GM19351 (cell line): ENCODE measurements around the gene STK24.

Experiments used
- ATAC-seq: cut with Tn5 transposase; IDR thresholded peaks from one replicate; pipeline ENCODE4 v1.9.1; 2021; ENCODE audit warnings: mild to moderate bottlenecking, moderate library complexity; ENCODE audit not compliant: unreplicated experiment

The STK24 gene

GRCh38 chr13:98494769-98495168, 82.1 kb downstream of the STK24 start:
- ATAC-seq, result no peak

- ATAC-seq, result no peak
Observed at GRCh38 chr13:98493042-98493712, 83.7 kb downstream of the STK24 start.

DNA sequence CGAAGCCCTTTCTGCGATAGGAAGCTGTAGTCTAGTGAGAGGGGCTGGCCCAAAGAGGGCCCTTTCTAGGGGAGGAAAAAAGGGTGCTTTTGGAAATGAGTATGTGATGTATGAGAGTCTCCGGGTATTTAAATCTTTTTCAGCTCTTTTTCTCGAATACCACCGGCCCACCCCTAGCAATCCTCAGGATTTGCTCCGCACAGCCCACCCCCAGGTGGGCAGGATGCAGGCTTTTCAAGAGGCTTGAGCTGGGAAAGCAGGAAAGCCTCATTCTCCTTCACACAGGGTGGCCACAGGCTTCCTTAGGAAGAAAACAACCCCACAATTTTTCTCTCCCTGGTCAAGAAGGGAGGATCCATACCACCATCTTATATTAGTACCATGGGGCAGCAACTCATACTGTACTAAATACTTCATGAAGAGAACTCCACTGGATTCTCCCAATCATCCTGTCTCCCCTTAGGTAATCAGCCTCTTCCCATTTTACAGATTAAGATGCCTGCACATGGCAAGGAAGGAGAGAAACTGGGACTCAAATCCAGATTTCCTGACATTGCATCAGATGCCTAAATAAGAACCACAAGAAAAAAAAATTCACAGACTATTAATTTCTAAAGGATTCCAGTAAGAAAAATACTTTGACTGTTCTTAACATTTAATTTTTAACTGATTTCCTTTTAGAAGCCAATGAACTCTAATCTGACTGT, 84.4 kb downstream of the STK24 start:
- no peak for ATAC-seq

DNA sequence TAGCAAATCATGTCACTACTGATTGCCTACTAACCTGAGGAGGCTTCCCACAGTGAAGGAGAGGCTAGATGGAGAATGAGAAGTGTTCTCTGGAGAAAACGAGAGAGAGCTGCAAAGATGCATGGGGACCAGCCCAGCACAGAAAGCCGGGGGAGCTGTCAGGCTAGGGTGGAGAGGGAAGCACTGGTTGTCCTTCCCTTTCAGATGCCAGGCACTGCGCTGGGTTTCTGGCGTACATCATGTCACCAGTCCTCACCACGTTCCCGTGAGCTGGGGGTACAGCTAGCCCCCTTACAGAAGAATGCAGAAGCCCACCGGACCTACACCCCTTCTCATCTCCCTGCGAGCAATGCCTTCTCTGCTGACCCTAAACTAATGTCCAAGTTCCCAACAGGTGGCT, 86.0 kb downstream of the STK24 start:
- ATAC-seq, result no peak

GRCh38 chr13:98490195-98490836, 86.6 kb downstream of the STK24 start:
- ATAC-seq, result no peak

DNA sequence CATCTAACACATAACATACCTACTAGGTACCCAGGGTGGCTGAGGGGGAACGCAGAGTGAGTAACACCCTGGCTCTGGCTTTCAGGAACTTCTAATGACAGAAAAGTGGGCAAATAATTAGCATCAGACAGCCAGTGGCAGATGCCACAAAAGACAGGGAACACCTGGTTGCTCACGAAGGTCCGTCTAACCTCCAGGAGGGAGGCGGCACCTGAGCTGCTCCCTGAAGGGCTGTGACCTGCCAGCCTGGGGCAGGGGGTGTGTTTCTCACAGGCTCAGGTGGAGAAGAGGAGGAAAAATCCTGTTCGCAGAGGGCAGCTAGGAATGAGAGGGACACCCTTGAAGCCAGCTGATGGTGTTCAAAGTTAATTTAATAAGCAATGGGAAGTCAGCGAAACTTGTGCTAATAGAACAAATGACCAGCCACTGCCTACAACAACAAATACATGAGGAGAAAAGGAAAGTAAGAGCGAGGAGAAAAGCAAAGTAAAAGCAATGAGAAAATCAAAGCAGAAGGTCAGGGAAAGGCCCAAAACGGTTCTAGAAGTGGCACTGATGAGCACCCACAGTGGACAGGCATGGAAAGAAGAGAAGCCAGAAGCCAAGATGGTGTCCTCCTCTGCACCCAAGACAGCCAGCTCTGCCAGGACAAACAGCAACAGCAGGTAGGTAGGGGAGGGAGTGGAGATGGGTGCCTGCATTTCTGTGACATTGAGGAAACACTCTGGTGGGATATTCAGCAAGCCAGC, 87.3 kb downstream of the STK24 start:
- ATAC-seq, result no peak

DNA sequence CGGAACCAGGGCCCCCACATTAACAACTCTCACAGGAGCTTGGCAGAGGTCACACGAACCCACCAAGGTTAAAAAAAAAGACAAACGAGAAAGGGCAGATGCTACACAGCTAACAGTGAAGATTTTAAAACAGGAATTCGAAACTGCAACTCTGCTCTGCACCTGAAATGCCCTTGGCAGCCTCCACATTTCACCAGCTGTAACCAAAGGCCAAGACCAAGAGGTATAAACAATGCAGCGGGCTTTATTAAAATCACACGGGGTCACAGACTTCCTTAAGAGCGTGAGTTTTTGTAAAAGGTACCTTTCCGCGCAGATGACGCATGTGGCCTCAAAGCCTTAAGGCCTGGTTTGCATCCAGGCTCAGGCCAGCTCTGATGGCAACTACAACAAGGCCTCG, 88.2 kb downstream of the STK24 start:
- ATAC-seq, result no peak

GRCh38 chr13:98487522-98487921, 89.4 kb downstream of the STK24 start:
- ATAC-seq, result no peak

GRCh38 chr13:98487016-98487415, 89.9 kb downstream of the STK24 start:
- no peak for ATAC-seq

GRCh38 chr13:98486412-98486811, 90.5 kb downstream of the STK24 start:
- ATAC-seq, result no peak

DNA sequence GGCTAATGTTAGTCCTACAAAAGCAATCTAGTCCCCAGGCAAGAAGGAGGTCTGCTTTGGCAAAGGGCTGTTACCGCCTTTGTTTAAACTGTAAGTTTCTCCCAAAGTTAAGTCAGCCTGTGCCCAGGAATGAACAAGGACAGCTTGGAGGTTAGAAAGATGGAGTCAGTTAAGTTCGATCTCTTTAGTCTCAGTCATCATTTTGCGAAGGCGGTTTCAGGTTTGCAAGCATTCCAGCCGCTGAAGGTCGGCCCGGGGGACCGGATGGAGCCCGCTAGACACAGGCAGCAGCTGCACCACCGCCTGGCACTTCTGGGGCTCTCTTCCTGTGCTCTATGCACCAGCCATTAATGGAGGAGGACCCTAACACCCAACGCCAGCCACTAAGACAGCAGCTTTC, 91.3 kb downstream of the STK24 start:
- no peak for ATAC-seq

DNA sequence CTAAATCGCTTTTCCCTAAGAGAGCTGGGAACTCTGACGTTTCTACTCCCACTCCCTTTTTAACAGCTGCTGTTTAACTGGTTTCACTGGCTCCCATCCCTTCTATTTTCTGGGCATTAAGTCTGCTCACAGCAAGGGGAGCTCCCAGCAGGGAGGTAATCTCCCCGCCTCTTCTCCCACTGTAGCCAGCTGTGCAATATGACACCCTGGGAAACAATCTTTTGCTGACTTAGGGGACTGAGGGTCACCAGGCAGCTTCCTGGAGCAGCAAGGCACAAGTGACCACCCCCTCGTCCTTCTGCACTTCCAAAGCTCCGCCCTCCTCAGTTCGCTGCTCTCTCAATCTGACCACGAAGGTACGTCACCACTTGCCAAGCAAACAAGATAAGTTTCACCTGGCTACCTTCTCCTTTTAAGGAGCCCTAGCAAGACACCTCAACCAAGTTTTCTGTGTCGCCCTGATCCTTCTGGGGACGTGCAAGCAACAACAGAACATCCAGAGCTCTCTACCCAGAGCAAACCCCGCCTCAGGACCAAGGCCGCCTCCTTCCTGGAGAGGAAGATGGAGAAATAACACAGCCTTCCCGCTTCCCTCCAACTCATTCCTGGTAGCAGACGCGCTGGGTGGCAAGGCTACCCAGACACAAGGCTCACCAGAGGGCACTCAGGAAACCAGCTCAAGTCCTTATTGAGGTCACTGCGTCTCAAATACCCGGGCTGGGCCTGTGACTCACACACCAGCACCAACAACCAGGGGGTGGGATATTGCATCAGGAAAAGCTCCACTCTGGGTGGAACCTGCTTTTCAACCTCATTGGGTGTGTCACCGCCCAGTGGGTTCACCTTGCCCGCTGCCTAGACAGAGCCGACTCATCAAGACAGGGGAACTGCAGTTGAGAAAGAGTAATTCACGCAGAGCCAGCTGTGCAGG, 92.4 kb downstream of the STK24 start:
- ATAC-seq, result peak; percentile 37

GRCh38 chr13:98483601-98484288, 93.2 kb downstream of the STK24 start:
- no peak for ATAC-seq

DNA sequence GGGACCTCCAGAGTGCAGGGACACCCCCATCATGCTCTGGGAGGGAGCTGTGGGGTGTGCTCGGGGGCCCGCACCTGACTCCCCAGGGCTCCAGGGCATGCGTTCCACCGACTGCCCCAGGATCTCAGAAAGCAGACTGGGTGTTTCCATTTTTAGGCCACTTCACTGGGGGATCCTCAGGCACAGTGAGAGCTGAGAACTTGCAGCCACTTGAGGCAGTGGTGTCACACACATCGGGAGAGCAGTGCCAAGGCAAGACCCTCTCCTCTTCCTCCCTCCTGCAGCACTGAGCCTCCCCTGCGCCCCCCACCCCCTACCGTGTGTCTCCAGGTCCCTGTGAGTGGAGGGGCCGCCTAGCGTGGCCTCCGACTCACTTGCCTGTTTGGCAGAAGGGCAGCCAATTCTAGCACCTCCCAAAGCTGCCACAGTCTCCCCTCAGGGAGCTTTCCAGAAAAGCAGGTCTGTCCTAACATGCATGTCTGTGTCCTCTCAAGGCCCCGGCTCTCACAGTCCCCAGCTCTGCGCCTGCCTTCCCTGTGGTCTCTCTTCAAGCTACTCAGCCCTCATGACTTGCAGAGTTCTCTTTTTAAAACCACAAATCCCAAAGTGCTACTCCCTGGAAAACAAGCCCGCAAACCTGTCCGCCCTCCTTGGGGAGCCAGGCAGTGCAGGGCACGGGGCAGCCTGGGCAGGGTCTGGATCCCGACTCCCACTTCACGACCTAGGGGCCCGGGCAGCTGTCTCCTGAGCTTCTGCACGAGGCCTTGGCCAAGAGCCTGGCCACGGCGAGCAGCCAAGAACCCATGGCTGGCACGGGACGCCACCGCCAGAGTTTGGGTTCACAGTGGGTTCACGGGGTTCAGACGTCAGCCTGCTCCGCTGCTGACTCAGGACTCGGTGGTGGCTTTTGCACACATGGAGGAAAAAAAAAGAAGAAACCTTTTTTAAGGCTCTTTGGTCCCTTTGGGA, 94.1 kb downstream of the STK24 start:
- no peak for ATAC-seq

DNA sequence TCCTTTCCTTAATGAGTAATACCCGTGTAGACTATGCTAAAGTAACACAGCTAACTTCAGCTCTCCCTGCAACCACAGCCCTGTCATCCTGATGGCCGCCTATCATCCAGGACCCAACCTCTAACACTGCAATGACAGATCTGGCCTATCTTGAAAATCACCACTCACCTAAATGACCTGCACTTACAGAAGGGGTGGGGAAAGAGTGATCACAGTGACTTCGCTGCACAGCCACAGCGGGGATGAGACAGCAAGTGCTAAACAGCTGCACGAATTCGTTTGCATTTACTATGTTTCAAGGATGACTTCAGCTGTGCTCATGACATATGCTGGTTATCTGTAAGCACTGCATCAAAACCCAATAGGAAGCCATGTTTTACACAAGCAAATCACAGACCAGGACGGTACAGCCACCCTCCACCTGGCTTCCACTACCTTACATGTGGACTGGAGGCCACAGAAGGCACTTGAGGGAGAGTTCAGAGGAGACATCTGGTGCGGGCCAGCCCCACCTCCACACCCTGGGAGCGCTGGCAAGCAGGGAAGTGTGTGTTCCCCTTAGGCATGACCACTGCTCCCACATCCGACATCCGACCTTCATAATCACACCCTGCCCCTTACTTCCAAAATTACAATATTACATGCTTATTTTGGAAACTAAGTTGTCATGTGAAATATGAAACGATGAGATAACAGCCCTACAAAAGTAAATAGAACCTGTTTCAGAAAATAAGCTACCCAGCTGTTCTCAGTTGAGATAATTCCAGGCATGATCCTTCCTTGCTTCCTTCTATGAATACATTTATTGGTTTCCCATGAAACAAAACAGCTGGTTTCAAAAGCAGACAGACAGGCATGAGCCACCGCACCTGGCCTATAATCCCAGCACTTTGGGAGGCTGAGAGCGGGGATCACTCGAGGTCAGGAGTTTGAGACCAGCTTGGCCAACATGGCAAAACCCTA, 95.7 kb downstream of the STK24 start:
- ATAC-seq, result no peak

DNA sequence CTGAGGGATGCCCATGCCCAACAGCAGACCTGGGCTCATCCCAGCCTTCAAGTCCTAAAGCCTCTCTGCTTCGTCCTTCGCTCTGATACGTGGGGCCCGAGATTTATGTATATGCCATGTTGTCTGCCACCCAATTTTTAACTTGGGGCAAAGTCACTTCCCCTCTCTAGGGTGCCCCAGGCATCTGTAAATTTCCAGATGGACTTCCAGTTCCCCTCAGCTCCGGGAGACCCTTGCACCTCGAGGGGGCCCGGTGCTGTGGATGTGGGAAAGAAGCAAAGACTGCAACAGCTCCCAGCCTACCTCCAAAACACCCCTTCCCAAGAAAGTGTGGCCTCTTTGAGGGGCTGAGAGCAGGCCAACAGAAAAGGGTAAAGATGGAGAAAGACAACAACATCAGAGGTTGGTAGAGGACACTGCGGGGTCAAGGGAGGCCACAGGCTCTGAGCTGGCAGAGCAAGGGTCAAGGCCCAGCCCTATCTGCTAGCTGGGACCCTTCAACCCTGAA, 97.4 kb downstream of the STK24 start:
- no peak for ATAC-seq
